Nephron (organoid): ENCODE data around the gene SGSH.
A peak's percentile ranks its signal among the peaks of the same experiment; 100 is the strongest.

Experiments used
- H3K27ac Mint-ChIP-seq, 3 experiments: 2 replicates each; pipeline ENCODE4 v1.8.0; 2020; ENCODE audit warnings: mixed read lengths in 3 of 3, mild to moderate bottlenecking in 2 of 3, moderate library complexity in 1 of 3
- H3K27me3 Mint-ChIP-seq: 2 replicates; pipeline ENCODE4 v1.8.0; 2021; ENCODE audit warnings: low read depth, mild to moderate bottlenecking, moderate library complexity, mixed read lengths
- H3K36me3 Mint-ChIP-seq: 2 replicates; pipeline ENCODE4 v1.8.0; 2020; ENCODE audit warnings: low read depth, mixed read lengths
- H3K4me1 Mint-ChIP-seq: 2 replicates; pipeline ENCODE4 v1.8.0; 2020; ENCODE audit warnings: mixed read lengths
- H3K4me3 Mint-ChIP-seq, 3 experiments: 2 replicates each; pipeline ENCODE4 v1.8.0; 2020; ENCODE audit warnings: mild to moderate bottlenecking in 3 of 3, mixed read lengths in 3 of 3, moderate library complexity in 2 of 3
- H3K9me3 Mint-ChIP-seq: 2 replicates; pipeline ENCODE4 v1.8.0; 2020; ENCODE audit warnings: mixed read lengths
- CTCF ChIP-seq, 3 experiments: fragments of 200-600 bp; sonication (generic); IDR thresholded peaks; one replicate each; pipeline ENCODE4 v1.5.0; 2021; ENCODE audit warnings: antibody characterized with exemption in 3 of 3; ENCODE audit not compliant: unreplicated experiment in 3 of 3

SGSH gene

DNA sequence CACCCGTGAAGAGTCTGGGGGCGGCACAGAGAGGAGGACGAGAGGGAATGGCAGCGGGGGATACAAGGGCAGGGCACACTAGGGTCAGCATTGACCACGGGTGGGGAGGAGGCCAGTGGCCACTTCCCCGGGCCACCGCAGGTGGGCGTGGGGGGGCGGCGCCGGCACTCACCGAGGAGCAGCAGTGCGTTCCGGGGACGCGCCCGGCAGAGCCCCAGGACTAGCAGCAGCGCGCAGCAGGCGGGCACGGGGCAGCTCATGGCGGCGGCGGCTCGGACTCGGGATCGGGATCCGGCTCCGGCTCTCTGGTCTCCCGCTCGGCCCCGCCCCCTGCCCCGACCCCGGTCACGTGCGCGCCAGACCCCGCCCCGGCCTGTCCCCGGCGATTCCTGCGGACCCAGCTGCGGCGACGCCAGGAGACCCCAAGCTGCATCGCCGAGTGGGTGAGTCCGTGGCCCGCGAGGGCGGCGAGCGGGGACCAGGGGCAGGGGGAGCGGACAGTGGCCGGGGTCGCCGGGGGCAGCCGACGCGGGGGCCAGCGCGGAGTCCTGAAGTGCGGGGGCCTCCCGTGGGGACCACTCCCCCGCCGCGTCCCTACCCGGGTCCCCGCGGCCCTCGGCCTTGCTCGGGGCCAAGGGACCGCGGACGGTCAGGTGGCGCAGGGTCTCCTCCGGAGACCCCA, at the start of gene SGSH, which contains the start of gene SLC26A11:
SGSH (minus strand) TSS at position 280 of the 682 bp plus-strand sequence; CDS start at position 260, 20 bp downstream.
SLC26A11 (plus strand) TSS at position 374 of the 682 bp plus-strand sequence. CDS start 1,134 bp downstream, outside the sequence.
- Mint-ChIP-seq H3K36me3 (peaks cover 19% of the 10 kb centered on the region), H3K27ac (peak within 1 kb of the TSS; percentile 76 to 96 (median 94))

DNA sequence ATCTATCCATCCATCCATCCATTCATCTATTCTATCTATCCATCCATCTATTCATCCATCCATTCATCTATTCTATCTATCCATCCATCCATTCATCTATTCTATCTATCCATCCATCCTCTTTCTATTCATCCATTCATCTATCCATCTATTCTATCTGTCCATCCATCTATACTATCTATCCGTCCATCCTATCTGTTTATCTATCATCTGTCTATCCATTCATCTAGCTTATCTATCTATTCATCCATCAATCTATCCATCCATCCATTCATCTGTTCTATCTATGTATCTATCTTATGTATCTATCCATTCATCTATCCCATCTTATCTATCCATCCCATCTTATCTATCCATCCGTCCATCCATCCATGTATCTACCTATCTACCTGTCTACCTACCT, 49.3 kb upstream of the SGSH start:
- H3K4me3 Mint-ChIP-seq = no peak overlapping the region
- H3K36me3 Mint-ChIP-seq = peaks cover 9% of the 10 kb centered on the region
- H3K27me3 Mint-ChIP-seq = peaks cover 4% of the 10 kb centered on the region
- no peak overlapping the region for H3K27ac Mint-ChIP-seq
- no peaks in the 10 kb centered on the region for H3K9me3 Mint-ChIP-seq
- no peak for TF ChIP-seq CTCF (IDR thresholded peaks at IDR 0.05; ENCODE audit: unreplicated experiment in 3 of 3)
- H3K4me1 Mint-ChIP-seq = no peaks in the 10 kb centered on the region

More for the DNA sequence above, at the start of gene SGSH, which contains the start of gene SLC26A11:
- Mint-ChIP-seq H3K4me3 (peak within 1 kb of the TSS; percentile 91 to 94 (median 91)), H3K27me3 (no peaks in the 10 kb centered on the region), H3K9me3 (no peaks in the 10 kb centered on the region), H3K4me1 (peaks cover 10% of the 10 kb centered on the region)
- no peak for TF ChIP-seq CTCF (IDR thresholded peaks at IDR 0.05; ENCODE audit: unreplicated experiment in 3 of 3)

DNA sequence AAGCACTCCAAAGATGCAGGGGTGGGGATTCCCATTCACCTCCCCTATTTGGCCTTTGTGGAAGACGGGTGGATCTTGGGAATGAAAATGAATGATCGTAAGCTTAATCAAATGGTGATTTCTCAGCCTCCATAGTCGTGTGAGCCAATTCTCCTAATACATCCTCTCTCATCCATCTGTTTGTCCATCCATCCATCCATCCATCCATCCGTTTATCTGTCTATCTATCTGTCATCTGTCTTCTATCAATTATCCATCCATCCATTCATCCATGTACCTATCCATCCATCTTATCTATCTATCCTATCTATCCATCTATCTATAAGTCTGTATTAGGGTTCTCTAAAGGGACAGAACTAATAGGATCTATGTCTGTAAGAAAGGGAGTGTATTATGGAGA, 48.3 kb upstream of the SGSH start:
- H3K27ac Mint-ChIP-seq = no peak overlapping the region
- peaks cover 4% of the 10 kb centered on the region for H3K36me3 Mint-ChIP-seq
- peaks cover 3% of the 10 kb centered on the region for H3K4me1 Mint-ChIP-seq
- peaks cover 4% of the 10 kb centered on the region for H3K27me3 Mint-ChIP-seq
- H3K4me3 Mint-ChIP-seq = no peak overlapping the region
- H3K9me3 Mint-ChIP-seq = no peaks in the 10 kb centered on the region
- TF ChIP-seq CTCF (IDR thresholded peaks at IDR 0.05; ENCODE audit: unreplicated experiment in 3 of 3) = no peak

GRCh38 chr17:80267391-80267790, 47.3 kb upstream of the SGSH start:
- H3K36me3 Mint-ChIP-seq = peaks cover 4% of the 10 kb centered on the region

DNA sequence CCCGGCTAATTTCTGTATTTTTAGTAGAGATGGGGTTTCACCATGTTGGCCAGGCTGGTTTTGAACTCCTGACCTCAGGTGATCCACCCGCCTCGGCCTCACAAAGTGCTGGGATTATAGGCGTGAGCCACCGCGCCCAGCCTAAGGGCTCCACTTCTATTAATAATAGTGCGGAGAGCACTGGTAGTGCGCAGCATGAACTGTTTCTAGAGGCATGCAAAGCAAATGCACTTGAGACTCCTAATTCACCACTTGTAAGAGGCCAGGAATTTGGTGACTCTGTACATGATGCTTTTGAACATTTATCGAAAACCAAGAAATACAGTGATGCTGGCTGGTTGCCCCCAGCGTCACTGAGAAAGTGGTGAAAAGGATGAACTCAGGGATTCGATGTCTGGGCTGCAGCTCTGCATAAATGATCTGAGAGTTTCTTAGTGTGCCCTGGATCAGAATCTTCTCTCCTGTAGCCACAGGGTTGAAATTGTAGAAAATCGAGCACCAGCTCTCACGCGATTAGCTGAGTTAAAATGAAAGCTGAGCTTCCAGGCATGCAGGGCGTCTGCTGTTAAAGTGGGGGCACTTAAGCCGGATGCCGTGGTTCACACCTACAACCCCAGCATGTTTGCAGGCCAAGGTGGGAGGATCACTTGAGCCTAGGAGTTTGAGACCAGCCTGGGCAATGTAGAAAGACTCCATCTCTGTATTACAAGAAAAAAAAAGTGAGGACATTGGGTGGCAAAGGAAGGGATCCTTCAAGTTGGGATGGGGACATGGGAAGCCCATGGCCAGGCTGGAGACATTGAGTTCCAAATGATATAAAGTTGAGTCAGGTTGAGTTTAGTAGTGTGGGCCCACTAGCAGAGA, 45.3 kb upstream of the SGSH start:
- Mint-ChIP-seq H3K36me3 (peaks cover 4% of the 10 kb centered on the region), H3K4me3 (no peak overlapping the region), H3K9me3 (no peaks in the 10 kb centered on the region), H3K27ac (no peak overlapping the region), H3K27me3 (peaks cover 3% of the 10 kb centered on the region), H3K4me1 (peaks cover 19% of the 10 kb centered on the region)
- no peak for TF ChIP-seq CTCF (IDR thresholded peaks at IDR 0.05; ENCODE audit: unreplicated experiment in 3 of 3)

More at GRCh38 chr17:80267391-80267790, 47.3 kb upstream of the SGSH start:
- Mint-ChIP-seq H3K9me3 (no peaks in the 10 kb centered on the region), H3K4me3 (no peak overlapping the region), H3K4me1 (peaks cover 6% of the 10 kb centered on the region), H3K27me3 (peaks cover 4% of the 10 kb centered on the region), H3K27ac (no peak overlapping the region)
- TF ChIP-seq CTCF (IDR thresholded peaks at IDR 0.05; ENCODE audit: unreplicated experiment in 3 of 3) = no peak
